Lung (tissue), 12 donors: ENCODE data around the gene TCF25. TPM values are rescaled to one million over a fixed set of nuclear protein-coding genes. Genes with fewer than 3 reads are reported as not detected.
A peak's percentile ranks its signal among the peaks of the same experiment; 100 is the strongest.

Source experiments
- ATAC-seq: fragments of 200-7000 bp; cut with Tn5 transposase; one replicate; pipeline ENCODE4 v1.9.1; 2020; ENCODE audit warnings: moderate number of reproducible peaks; ENCODE audit not compliant: insufficient read depth, low FRiP score
- DNase-seq, 3 donors: peaks; one replicate each; pipeline ENCODE4 v3.0.0-alpha.2; 2013 to 2017
- H3K27ac ChIP-seq, 2 donors: one replicate each; pipeline ENCODE4 v1.5.1; 2013; ENCODE audit warnings: mild to moderate bottlenecking in 2 of 2, moderate library complexity in 2 of 2, control low read depth in 1 of 2, inconsistent platforms in 1 of 2, low read depth in 1 of 2, low read length in 1 of 2
- H3K27me3 ChIP-seq, 3 donors: one replicate each; pipeline ENCODE4 v1.5.1; 2013; ENCODE audit warnings: low read length in 2 of 3; ENCODE audit not compliant: control insufficient read depth in 3 of 3, insufficient read depth in 3 of 3
- H3K36me3 ChIP-seq, 4 donors: one replicate each; pipeline ENCODE4 v1.5.1; 2013; ENCODE audit warnings: low read length in 4 of 4, mild to moderate bottlenecking in 1 of 4, moderate library complexity in 1 of 4; ENCODE audit not compliant: control insufficient read depth in 4 of 4, insufficient read depth in 4 of 4
- H3K4me1 ChIP-seq, 5 donors: one replicate each; pipeline ENCODE4 v1.5.1; 2013; ENCODE audit warnings: low read length in 5 of 5, mild to moderate bottlenecking in 2 of 5, moderate library complexity in 1 of 5; ENCODE audit not compliant: control insufficient read depth in 5 of 5, insufficient read depth in 5 of 5
- H3K4me3 ChIP-seq: one replicate; pipeline ENCODE4 v1.5.1; 2013; ENCODE audit warnings: mild to moderate bottlenecking, control low read depth, moderate library complexity
- H3K9ac ChIP-seq, 2 donors: one replicate each; pipeline ENCODE4 v1.5.1; 2013; ENCODE audit warnings: low read length in 2 of 2, control low read depth in 1 of 2; ENCODE audit not compliant: insufficient read depth in 1 of 2
- H3K9me3 ChIP-seq, 4 donors: one replicate each; pipeline ENCODE4 v1.5.1; 2013; ENCODE audit warnings: low read length in 3 of 4, mild to moderate bottlenecking in 1 of 4, moderate library complexity in 1 of 4; ENCODE audit not compliant: control insufficient read depth in 4 of 4, insufficient read depth in 3 of 4
- CTCF ChIP-seq: IDR thresholded peaks from 2 replicates; pipeline ENCODE4 v1.5.1; 2012; ENCODE audit warnings: mild to moderate bottlenecking; ENCODE audit errors: control extremely low read depth, extremely low read depth
- WGBS, 2 donors: extraction: QIAGEN DNeasy Blood & Tissue Kit; methylation state at CpG; one replicate each; pipeline ENCODE4 v1.1.7; 2013; 5-methylcytosine and 5-hydroxymethylcytosine counted together
- polyA plus RNA-seq, 2 donors: library from polyadenylated mRNA; stranded (reverse); fragments of 200-250 nt; gene quantifications; one replicate each; pipeline ENCODE4 v1.2.1, GENCODE V29; 2013
- total RNA-seq, 2 donors: library from RNA; depleted of rRNA in 1 of 2; stranded (reverse); fragments of >200 nt in 1 of 2; gene quantifications; one replicate each; pipeline ENCODE4 v1.2.1, GENCODE V29; 2014 to 2021
- donor health status: control.
- donor health status: control.
- donor health status: Bipolar disorder and iron deficiency.
- donor health status: healthy.
- donor health status: DM: yes; HTN: yes; CAD: no.

The TCF25 gene
- total and polyA plus RNA-seq, 4 donors, result 106 to 212 (median 129) TPM

GRCh38 chr16:89858973-89859614, 14.3 kb upstream of the TCF25 start:
- Histone ChIP-seq H3K9ac (no peak overlapping the region), H3K27ac (no peak overlapping the region), H3K36me3 (peaks cover 0 to 3% (median 0%) of the 10 kb centered on the region in 4 donors), H3K4me3 (no peak overlapping the region), H3K4me1 (peaks cover 0 to 8% (median 0%) of the 10 kb centered on the region in 5 donors), H3K9me3 (no peaks in the 10 kb centered on the region), H3K27me3 (no peaks in the 10 kb centered on the region)
- WGBS, 2 donors, result 89 to 91% methylated on average over 25 of the region's 25 CpGs
- no peak for ATAC-seq
- DNase-seq, result no peak
- no peak for TF ChIP-seq CTCF

GRCh38 chr16:89859615-89860007, 13.8 kb upstream of the TCF25 start:
- no peak for DNase-seq
- no peak for ATAC-seq
- WGBS, 2 donors, result 91 to 94% methylated on average over 16 of the region's 16 CpGs

GRCh38 chr16:89860747-89861304, 12.6 kb upstream of the TCF25 start:
- DNase-seq (peak in 2 of 3 donors; percentile 34 to 69), ATAC-seq (peak; percentile 63)
- Histone ChIP-seq H3K4me1 (peaks cover 0 to 8% (median 0%) of the 10 kb centered on the region in 5 donors), H3K27ac (no peak overlapping the region), H3K9me3 (no peaks in the 10 kb centered on the region), H3K27me3 (no peaks in the 10 kb centered on the region), H3K36me3 (peaks cover 0 to 7% (median 0%) of the 10 kb centered on the region in 4 donors), H3K9ac (no peak overlapping the region), H3K4me3 (no peak overlapping the region)
- peak; percentile 94 for TF ChIP-seq CTCF
- WGBS, 2 donors, result 26 to 31% methylated on average over 28 of the region's 28 CpGs

More at GRCh38 chr16:89859615-89860007, 13.8 kb upstream of the TCF25 start:
- no peak overlapping the region for H3K9ac ChIP-seq
- peaks cover 0 to 8% (median 0%) of the 10 kb centered on the region in 5 donors for H3K4me1 ChIP-seq
- no peaks in the 10 kb centered on the region for H3K27me3 ChIP-seq
- no peak overlapping the region for H3K27ac ChIP-seq
- no peaks in the 10 kb centered on the region for H3K9me3 ChIP-seq
- H3K4me3 ChIP-seq, result no peak overlapping the region
- H3K36me3 ChIP-seq, result peaks cover 0 to 6% (median 0%) of the 10 kb centered on the region in 4 donors
- TF ChIP-seq CTCF, result no peak
